Endodermal cell (in vitro differentiated cells): ENCODE measurements around the gene PYURF. TPM values are rescaled to one million over a fixed set of nuclear protein-coding genes. Genes with fewer than 3 reads are reported as not detected.

Experiments
- DNase-seq: peaks from one replicate; pipeline ENCODE4 v3.0.0-alpha.2; 2017
- H3K27ac ChIP-seq: 2 replicates; pipeline ENCODE4 v1.5.1; 2013; ENCODE audit warnings: mild to moderate bottlenecking, low read depth, low read length, moderate library complexity
- H3K27me3 ChIP-seq: 2 replicates; pipeline ENCODE4 v1.6.1; 2013; ENCODE audit warnings: mild to moderate bottlenecking, low read length, moderate library complexity; ENCODE audit not compliant: insufficient read depth, control insufficient read depth, poor library complexity, severe bottlenecking
- H3K36me3 ChIP-seq: 2 replicates; pipeline ENCODE4 v1.7.0; 2013; ENCODE audit warnings: mild to moderate bottlenecking, low read length, moderate library complexity; ENCODE audit not compliant: control insufficient read depth, insufficient read depth
- H3K4me1 ChIP-seq: one replicate; pipeline ENCODE4 v1.7.0; 2013; ENCODE audit warnings: low read length; ENCODE audit not compliant: control insufficient read depth, insufficient read depth
- H3K4me3 ChIP-seq: 2 replicates; pipeline ENCODE4 v1.5.1; 2013; ENCODE audit warnings: mild to moderate bottlenecking, low read length, moderate library complexity
- H3K9ac ChIP-seq: 2 replicates; pipeline ENCODE4 v1.6.1; 2013; ENCODE audit warnings: mild to moderate bottlenecking, low read length, moderate library complexity; ENCODE audit not compliant: poor library complexity, severe bottlenecking; ENCODE audit errors: extremely low read depth
- H3K9me3 ChIP-seq: 2 replicates; pipeline ENCODE4 v1.6.1; 2013; ENCODE audit warnings: mild to moderate bottlenecking, low read length, moderate library complexity; ENCODE audit not compliant: control insufficient read depth
- H3K27ac Mint-ChIP-seq: 2 replicates; pipeline ENCODE4 v1.8.0; 2020; ENCODE audit warnings: mixed read lengths
- H3K27me3 Mint-ChIP-seq: 2 replicates; pipeline ENCODE4 v1.8.0; 2021; ENCODE audit warnings: mild to moderate bottlenecking, mixed read lengths; ENCODE audit not compliant: insufficient read depth
- H3K36me3 Mint-ChIP-seq: 2 replicates; pipeline ENCODE4 v1.8.0; 2020; ENCODE audit warnings: low read depth, mixed read lengths
- H3K4me1 Mint-ChIP-seq: 2 replicates; pipeline ENCODE4 v1.8.0; 2020; ENCODE audit warnings: mixed read lengths
- H3K4me3 Mint-ChIP-seq: 2 replicates; pipeline ENCODE4 v1.8.0; 2020; ENCODE audit warnings: mild to moderate bottlenecking, moderate library complexity, mixed read lengths
- H3K9me3 Mint-ChIP-seq: 2 replicates; pipeline ENCODE4 v1.8.0; 2020; ENCODE audit warnings: mild to moderate bottlenecking, mixed read lengths
- WGBS, 2 experiments: methylation state at CpG; one replicate each; pipeline versions ENCODE4 v1.1.5 to v1.1.7; 2013; ENCODE audit warnings: missing lambda C conversion rate in 2 of 2, mixed read lengths in 1 of 2; ENCODE audit not compliant: insufficient coverage in 1 of 2, insufficient read length in 1 of 2; 5-methylcytosine and 5-hydroxymethylcytosine counted together
- total RNA-seq, 2 donors: library from RNA; stranded (reverse); fragmentation: NEBNext Ultra II Directional in 1 of 2; extraction: Animal tissue kit (Norgen Biotek cat#: 25700) in 1 of 2; gene quantifications; 2 replicates in 1 of 2; 3 replicates in 1 of 2; pipeline ENCODE4 v1.2.1, GENCODE V29; 2021
- TF ChIP-seq, protein P1 (sequence below): fragments of 200-600 bp; sonication (generic); conservative IDR thresholded peaks from 2 replicates; pipeline ENCODE4 v1.5.0; 2021; ENCODE audit warnings: antibody characterized with exemption, mild to moderate bottlenecking

The PYURF gene
- total RNA-seq, 2 donors from 2014 or later = 47.8 to 58.3 TPM

- H3K4me3 Mint-ChIP-seq = no peak overlapping the region
- DNase-seq = no peak
These were observed 25.6 kb downstream of the PYURF start for GRCh38 chr4:88497859-88498409.

DNA sequence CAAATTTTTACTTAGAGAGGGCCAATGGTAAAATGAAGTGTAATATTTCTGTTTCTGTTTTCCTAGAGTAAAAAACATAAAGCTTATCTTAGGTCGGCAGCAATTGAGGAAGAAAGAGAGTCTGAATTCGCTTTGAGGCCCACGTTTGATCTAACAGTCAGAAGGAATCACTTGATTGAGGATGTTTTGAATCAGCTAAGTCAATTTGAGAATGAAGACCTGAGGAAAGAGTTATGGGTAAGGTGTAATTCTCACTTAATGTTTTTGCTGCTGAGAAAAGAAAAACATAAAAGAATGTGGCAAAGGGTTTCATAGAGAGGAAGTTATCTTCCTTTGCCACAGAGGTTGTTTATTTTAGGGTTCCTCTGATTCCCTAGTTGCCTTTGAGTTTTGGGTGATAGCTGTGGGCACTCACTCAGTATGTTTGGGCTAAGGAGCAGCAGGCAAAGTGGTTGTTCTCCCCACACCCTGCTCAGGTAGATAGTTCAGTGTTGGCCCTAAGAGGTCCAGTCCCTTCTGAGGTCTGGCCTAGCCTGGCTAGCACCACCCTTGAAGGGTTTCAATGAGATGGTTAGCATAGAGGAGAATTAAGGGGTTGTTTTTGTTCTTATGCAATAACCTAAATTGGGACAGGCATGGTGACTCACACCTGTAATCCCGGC, 34.3 kb downstream of the PYURF start:
- H3K27ac ChIP-seq = no peak overlapping the region
- peaks cover 4% of the 10 kb centered on the region for H3K36me3 Mint-ChIP-seq
- H3K9me3 ChIP-seq = no peaks in the 10 kb centered on the region
- H3K36me3 ChIP-seq = no peaks in the 10 kb centered on the region
- no peaks in the 10 kb centered on the region for H3K4me1 Mint-ChIP-seq
- DNase-seq = no peak
- 86 to 90% methylated on average over 4 of the region's 4 CpGs for WGBS, 2 experiments
- no peaks in the 10 kb centered on the region for H3K27me3 Mint-ChIP-seq
- H3K27ac Mint-ChIP-seq = no peak overlapping the region
- H3K4me3 ChIP-seq = no peak overlapping the region
- no peaks in the 10 kb centered on the region for H3K27me3 ChIP-seq
- H3K9me3 Mint-ChIP-seq = no peaks in the 10 kb centered on the region
- H3K9ac ChIP-seq = no peak overlapping the region
- H3K4me1 ChIP-seq = no peaks in the 10 kb centered on the region
- no peak overlapping the region for H3K4me3 Mint-ChIP-seq
- TF ChIP-seq, protein P1, sequence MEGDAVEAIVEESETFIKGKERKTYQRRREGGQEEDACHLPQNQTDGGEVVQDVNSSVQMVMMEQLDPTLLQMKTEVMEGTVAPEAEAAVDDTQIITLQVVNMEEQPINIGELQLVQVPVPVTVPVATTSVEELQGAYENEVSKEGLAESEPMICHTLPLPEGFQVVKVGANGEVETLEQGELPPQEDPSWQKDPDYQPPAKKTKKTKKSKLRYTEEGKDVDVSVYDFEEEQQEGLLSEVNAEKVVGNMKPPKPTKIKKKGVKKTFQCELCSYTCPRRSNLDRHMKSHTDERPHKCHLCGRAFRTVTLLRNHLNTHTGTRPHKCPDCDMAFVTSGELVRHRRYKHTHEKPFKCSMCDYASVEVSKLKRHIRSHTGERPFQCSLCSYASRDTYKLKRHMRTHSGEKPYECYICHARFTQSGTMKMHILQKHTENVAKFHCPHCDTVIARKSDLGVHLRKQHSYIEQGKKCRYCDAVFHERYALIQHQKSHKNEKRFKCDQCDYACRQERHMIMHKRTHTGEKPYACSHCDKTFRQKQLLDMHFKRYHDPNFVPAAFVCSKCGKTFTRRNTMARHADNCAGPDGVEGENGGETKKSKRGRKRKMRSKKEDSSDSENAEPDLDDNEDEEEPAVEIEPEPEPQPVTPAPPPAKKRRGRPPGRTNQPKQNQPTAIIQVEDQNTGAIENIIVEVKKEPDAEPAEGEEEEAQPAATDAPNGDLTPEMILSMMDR = no peak

More at GRCh38 chr4:88497859-88498409, 25.6 kb downstream of the PYURF start:
- H3K4me3 ChIP-seq = no peak overlapping the region
- Mint-ChIP-seq H3K27me3 (no peaks in the 10 kb centered on the region), H3K36me3 (no peaks in the 10 kb centered on the region), H3K4me1 (no peaks in the 10 kb centered on the region), H3K9me3 (no peaks in the 10 kb centered on the region), H3K27ac (no peak overlapping the region)
- no peak overlapping the region for H3K27ac ChIP-seq
- H3K27me3 ChIP-seq = no peaks in the 10 kb centered on the region
- no peaks in the 10 kb centered on the region for H3K4me1 ChIP-seq
- H3K9ac ChIP-seq = no peak overlapping the region
- no peaks in the 10 kb centered on the region for H3K36me3 ChIP-seq
- no peaks in the 10 kb centered on the region for H3K9me3 ChIP-seq
- TF ChIP-seq, protein P1 = no peak
- WGBS, 2 experiments = 90 to 94% methylated on average over 2 of the region's 2 CpGs

GRCh38 chr4:88481537-88481936, 42.0 kb downstream of the PYURF start:
- Histone ChIP-seq H3K9me3 (no peaks in the 10 kb centered on the region), H3K4me3 (no peak overlapping the region), H3K36me3 (no peaks in the 10 kb centered on the region), H3K27me3 (no peaks in the 10 kb centered on the region), H3K27ac (no peak overlapping the region), H3K4me1 (no peaks in the 10 kb centered on the region), H3K9ac (no peak overlapping the region)
- TF ChIP-seq, protein P1 = no peak
- H3K27ac Mint-ChIP-seq = no peak overlapping the region
- peaks cover 4% of the 10 kb centered on the region for H3K36me3 Mint-ChIP-seq
- H3K4me3 Mint-ChIP-seq = no peak overlapping the region
- no peaks in the 10 kb centered on the region for H3K9me3 Mint-ChIP-seq
- 79% methylated on average over 1 of the region's 1 CpG; no CpG with 5 or more reads in 1 of the 2 experiments for WGBS, 2 experiments
- H3K27me3 Mint-ChIP-seq = no peaks in the 10 kb centered on the region
- no peaks in the 10 kb centered on the region for H3K4me1 Mint-ChIP-seq
- DNase-seq = no peak
